Neural cell (in vitro differentiated cells): ENCODE data around the gene TEDC1.

ENCODE experiments used
- CTCF ChIP-seq: fragments of 450-650 bp; IDR thresholded peaks from 2 replicates; pipeline ENCODE4 v1.5.1; 2014; ENCODE audit warnings: antibody characterized with exemption, mild to moderate bottlenecking, moderate library complexity; ENCODE audit not compliant: poor library complexity, severe bottlenecking
- EZH2 ChIP-seq: fragments of 200-600, 300-800 bp; shearing (Covaris generic), sonication (generic); IDR thresholded peaks from 2 replicates; pipeline ENCODE4 v1.6.1; 2014; ENCODE audit warnings: antibody characterized with exemption, low read length, borderline replicate concordance, mild to moderate bottlenecking; ENCODE audit not compliant: insufficient read depth, poor library complexity, severe bottlenecking
- MXI1 ChIP-seq: fragments of 450-650 bp; conservative IDR thresholded peaks from 2 replicates; pipeline ENCODE4 v1.6.1; 2014; ENCODE audit warnings: antibody characterized with exemption, mild to moderate bottlenecking; ENCODE audit not compliant: poor library complexity, severe bottlenecking
- POLR2AphosphoS5 ChIP-seq: IDR thresholded peaks from 2 replicates; pipeline ENCODE4 v1.6.1; 2012
- RAD21 ChIP-seq: fragments of 450-650 bp; conservative IDR thresholded peaks from 2 replicates; pipeline ENCODE4 v1.6.1; 2014; ENCODE audit warnings: antibody characterized with exemption, mild to moderate bottlenecking, moderate library complexity
- SMC3 ChIP-seq: fragments of 450-650 bp; conservative IDR thresholded peaks from 2 replicates; pipeline ENCODE4 v1.6.1; 2014; ENCODE audit warnings: antibody characterized with exemption, mild to moderate bottlenecking, moderate library complexity; ENCODE audit not compliant: poor library complexity
- TAF1 ChIP-seq: IDR thresholded peaks from 2 replicates; pipeline ENCODE4 v1.6.1; 2012; ENCODE audit warnings: low read depth

GRCh38 chr14:105487986-105488777, 2.9 kb upstream of the TEDC1 start:
- no peak for TF ChIP-seq EZH2
- TF ChIP-seq CTCF = no peak
- no peak for TF ChIP-seq SMC3
- TF ChIP-seq MXI1 = no peak
- TF ChIP-seq POLR2AphosphoS5 = no peak
- no peak for TF ChIP-seq RAD21
- no peak for TF ChIP-seq TAF1
